Breast epithelium (tissue), 4 donors: ENCODE data around the gene SIRT7. TPM values are rescaled to one million over a fixed set of nuclear protein-coding genes. Genes with fewer than 3 reads are reported as not detected.

Experiments used
- DNase-seq, 2 donors: peaks; one replicate each; pipeline ENCODE4 v3.0.0-alpha.2; 2019; ENCODE audit warnings: low spot score in 2 of 2
- H3K27ac ChIP-seq, 2 donors: fragments of 200-600 bp; sonication (generic) in 1 of 2; one replicate each; pipeline ENCODE4 v1.5.1; 2016 to 2019; ENCODE audit warnings: mild to moderate bottlenecking in 1 of 2
- H3K27me3 ChIP-seq, 2 donors: fragments of 200-600 bp; sonication (generic) in 1 of 2; one replicate each; pipeline versions ENCODE4 v1.5.1 to v1.6.0; 2017 to 2019; ENCODE audit warnings: control low read depth in 1 of 2, mild to moderate bottlenecking in 1 of 2
- H3K36me3 ChIP-seq: fragments of 200-600 bp; one replicate; pipeline ENCODE4 v1.5.1; 2019
- H3K4me1 ChIP-seq, 2 donors: fragments of 200-600 bp; sonication (generic); one replicate each; pipeline ENCODE4 v1.5.1; 2016 to 2019; ENCODE audit warnings: control low read depth in 1 of 2
- H3K4me3 ChIP-seq, 3 donors: fragments of 200-600 bp; sonication (generic); 1 replicate in 2 of 3; 2 replicates in 1 of 3; pipeline ENCODE4 v1.5.1; 2016 to 2019; ENCODE audit warnings: mild to moderate bottlenecking in 3 of 3, moderate library complexity in 2 of 3
- H3K9me3 ChIP-seq, 2 donors: fragments of 200-600 bp; sonication (generic) in 1 of 2; one replicate each; pipeline ENCODE4 v1.5.1; 2016 to 2019; ENCODE audit warnings: control low read depth in 1 of 2
- CTCF ChIP-seq, 3 donors: fragments of 450-650 bp; IDR thresholded peaks; one replicate each; pipeline ENCODE4 v1.5.1; 2016 to 2017; ENCODE audit warnings: antibody characterized with exemption in 3 of 3, mild to moderate bottlenecking in 3 of 3, moderate library complexity in 3 of 3
- POLR2A ChIP-seq: fragments of 450-650 bp; IDR thresholded peaks from one replicate; pipeline ENCODE4 v1.6.1; 2016; ENCODE audit warnings: antibody characterized with exemption, mild to moderate bottlenecking, moderate library complexity
- POLR2AphosphoS5 ChIP-seq, 3 donors: sonication (generic); formaldehyde crosslinking; IDR thresholded peaks; one replicate each; pipeline ENCODE4 v1.6.1; 2017; ENCODE audit warnings: antibody characterized with exemption in 3 of 3
- intact Hi-C: fragments of 100-400 bp; cut with DNase I; formaldehyde crosslinking; loops from one replicate; pipeline ENCODE4 v1.15.1; 2023; ENCODE audit warnings: low total_unique reads
- total RNA-seq, 3 donors: library from RNA; depleted of rRNA; stranded (reverse); fragments of >200 nt; gene quantifications; one replicate each; pipeline ENCODE4 v1.1.0, GENCODE V29; 2016

Gene SIRT7
- total RNA-seq, 3 donors from 2014 or later = 20.6 to 27.2 (median 25.8) TPM

GRCh38 chr17:81935709-81936084, 17.7 kb upstream of the SIRT7 start:
- Histone ChIP-seq H3K4me3 (no peak overlapping the region), H3K36me3 (no peaks in the 10 kb centered on the region), H3K9me3 (no peaks in the 10 kb centered on the region), H3K4me1 (peaks cover 0 to 5% of the 10 kb centered on the region in 2 donors), H3K27me3 (no peaks in the 10 kb centered on the region), H3K27ac (no peak overlapping the region)
- TF ChIP-seq POLR2A (no peak), POLR2AphosphoS5 (IDR thresholded peaks at IDR 0.05) (no peak), CTCF (IDR thresholded peaks at IDR 0.05) (no peak)
- DNase-seq = no peak
- intact Hi-C loops = no loop called here

- no peaks in the 10 kb centered on the region for H3K27me3 ChIP-seq
- no peak overlapping the region for H3K27ac ChIP-seq
- H3K9me3 ChIP-seq = no peaks in the 10 kb centered on the region
- intact Hi-C loops = no loop called here
- TF ChIP-seq CTCF (IDR thresholded peaks at IDR 0.05) = no peak
- no peak for TF ChIP-seq POLR2A
- no peak for TF ChIP-seq POLR2AphosphoS5 (IDR thresholded peaks at IDR 0.05)
- DNase-seq = no peak
- no peaks in the 10 kb centered on the region for H3K36me3 ChIP-seq
- H3K4me1 ChIP-seq = peaks cover 0 to 5% of the 10 kb centered on the region in 2 donors
- H3K4me3 ChIP-seq = no peak overlapping the region
These were observed 17.1 kb upstream of the SIRT7 start for GRCh38 chr17:81934850-81935708.

DNA sequence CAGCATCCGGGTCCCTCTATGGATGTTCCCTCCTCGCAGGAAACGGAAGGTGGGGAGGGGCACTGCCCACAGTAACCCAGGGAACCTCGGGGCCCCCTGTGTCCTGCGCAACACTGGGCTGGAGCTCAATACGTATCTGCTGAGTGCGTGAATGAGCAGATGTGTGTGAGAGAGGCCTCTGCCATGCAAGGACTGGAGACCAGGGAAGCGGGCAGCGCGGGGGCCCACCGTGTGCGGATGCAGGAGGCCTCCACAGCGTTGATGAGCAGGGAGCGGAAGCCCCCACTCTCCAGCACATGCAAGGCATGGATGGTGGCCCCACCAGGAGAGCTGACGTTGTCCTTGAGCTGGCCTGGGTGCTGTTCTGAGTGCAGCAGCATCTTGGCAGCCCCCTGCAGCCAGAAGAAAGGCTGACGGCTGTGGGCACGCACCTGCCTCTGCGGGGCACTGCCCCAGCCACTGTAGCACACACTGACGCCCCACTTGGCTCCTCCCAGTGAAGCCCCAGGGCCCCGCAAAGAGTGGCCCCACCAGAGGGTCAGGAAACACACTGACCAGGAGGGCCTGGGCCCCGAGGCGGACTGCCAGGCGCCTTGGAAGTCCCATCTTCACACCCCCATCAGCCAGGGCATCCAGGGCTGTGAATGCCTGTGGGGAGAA, 16.3 kb upstream of the SIRT7 start:
- Histone ChIP-seq H3K4me3 (no peak overlapping the region), H3K36me3 (no peaks in the 10 kb centered on the region), H3K9me3 (no peaks in the 10 kb centered on the region), H3K27ac (no peak overlapping the region), H3K27me3 (no peaks in the 10 kb centered on the region), H3K4me1 (no peaks in the 10 kb centered on the region)
- intact Hi-C loops = no loop called here
- TF ChIP-seq POLR2A = no peak
- DNase-seq = no peak

DNA sequence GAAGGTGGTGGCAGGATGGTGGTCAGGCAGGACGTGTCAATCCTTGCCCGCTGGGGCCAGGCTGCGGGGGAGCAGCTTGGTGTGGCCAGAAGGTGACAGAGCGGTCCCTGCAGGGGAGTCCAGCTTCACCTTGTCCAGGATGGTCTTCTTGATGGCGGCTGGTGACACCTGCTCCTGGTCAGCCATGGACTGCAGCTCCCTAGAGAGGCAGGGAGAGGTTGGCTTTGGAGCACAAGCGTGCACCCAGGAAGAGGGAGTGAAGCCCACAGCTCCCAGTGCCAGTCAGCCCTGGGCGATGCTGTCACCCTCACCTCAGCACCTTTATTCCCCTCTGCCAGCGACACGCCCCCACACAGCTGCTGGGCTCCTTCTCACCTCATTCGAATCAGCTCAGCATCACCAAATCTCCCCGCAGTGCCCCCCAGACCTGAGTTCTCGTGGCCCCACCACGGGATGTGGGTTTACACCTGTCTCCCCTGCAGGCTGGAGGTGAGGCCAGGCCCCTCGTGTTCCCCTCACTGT, 15.3 kb upstream of the SIRT7 start:
- H3K4me3 ChIP-seq = no peak overlapping the region
- no peak for DNase-seq
- H3K36me3 ChIP-seq = no peaks in the 10 kb centered on the region
- intact Hi-C loops = no loop called here
- no peak overlapping the region for H3K27ac ChIP-seq
- TF ChIP-seq POLR2AphosphoS5 (IDR thresholded peaks at IDR 0.05) = no peak
- no peak for TF ChIP-seq CTCF (IDR thresholded peaks at IDR 0.05)
- no peak for TF ChIP-seq POLR2A
- no peaks in the 10 kb centered on the region for H3K27me3 ChIP-seq
- H3K9me3 ChIP-seq = no peaks in the 10 kb centered on the region
- H3K4me1 ChIP-seq = peaks cover 0 to under 1% of the 10 kb centered on the region in 2 donors

DNA sequence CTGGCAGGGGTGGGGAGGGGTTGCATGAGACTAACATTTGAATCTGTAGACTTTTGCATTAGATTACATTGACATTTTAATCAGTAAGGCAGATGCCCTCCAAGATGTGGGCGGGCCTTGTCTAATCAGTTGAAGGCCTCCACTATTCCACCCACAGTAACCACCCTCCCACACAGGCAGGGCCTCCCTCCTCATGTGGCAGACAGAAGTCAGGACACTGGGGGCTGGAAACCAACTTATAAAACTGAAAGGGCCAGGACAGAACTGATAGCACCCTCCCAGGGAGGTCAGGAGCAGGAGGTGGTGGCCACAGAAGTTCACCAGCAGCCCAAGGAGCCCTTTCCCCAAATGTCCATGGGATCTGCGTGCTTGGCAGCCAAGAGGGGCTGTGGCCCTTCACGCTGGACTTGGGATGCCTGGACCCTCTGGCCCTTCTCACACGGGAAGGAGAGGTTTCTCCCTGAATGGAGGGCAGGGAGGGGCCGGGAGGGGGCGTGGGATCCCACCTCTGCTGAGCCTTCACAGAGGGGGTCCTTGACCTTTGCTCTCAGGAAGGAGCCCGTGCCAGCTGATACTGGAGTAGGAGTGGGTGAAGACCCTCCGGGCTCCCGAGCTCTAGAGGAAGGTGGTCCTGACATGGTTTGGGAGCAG, 14.5 kb upstream of the SIRT7 start:
- intact Hi-C loops = no loop called here
- no peak overlapping the region for H3K27ac ChIP-seq
- H3K9me3 ChIP-seq = no peaks in the 10 kb centered on the region
- peaks cover 0 to 6% of the 10 kb centered on the region in 2 donors for H3K4me1 ChIP-seq
- H3K36me3 ChIP-seq = no peaks in the 10 kb centered on the region
- TF ChIP-seq POLR2A (no peak), POLR2AphosphoS5 (IDR thresholded peaks at IDR 0.05) (no peak), CTCF (IDR thresholded peaks at IDR 0.05) (no peak)
- H3K4me3 ChIP-seq = no peak overlapping the region
- no peaks in the 10 kb centered on the region for H3K27me3 ChIP-seq
- DNase-seq = no peak
